Measurements from ENCODE around the gene ELF4. TPM values are rescaled to one million over a fixed set of nuclear protein-coding genes. Genes with fewer than 3 reads are reported as not detected.

Gene ELF4
- total RNA-seq, 1 experiment from 2014 or later: 19.2 TPM

DNA sequence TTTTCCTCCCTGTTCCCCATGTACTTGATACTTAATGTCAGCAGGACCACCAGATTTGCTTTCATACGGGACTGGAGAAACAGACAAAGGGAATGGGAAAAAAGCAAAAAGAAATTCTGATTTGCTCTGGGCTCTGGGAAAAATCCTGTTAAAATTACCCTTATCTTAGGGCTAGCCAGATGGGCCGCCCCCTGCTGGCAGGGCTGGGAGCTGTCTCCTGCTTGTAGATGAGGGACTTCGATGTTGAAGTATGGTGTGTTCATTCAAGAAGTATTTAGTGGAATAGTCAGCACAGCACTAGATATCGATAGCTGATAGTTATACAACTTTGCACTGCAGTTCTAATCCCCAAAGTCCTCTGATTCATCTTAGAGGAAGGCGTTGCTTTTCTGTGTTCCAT is 82.1 kb downstream of the ELF4 start:
- Histone ChIP-seq H3K27me3 (ENCODE audit: insufficient read depth, low read length) (no peaks in the 10 kb centered on the region), H3K27ac (ENCODE audit: low read depth, low read length) (no peak overlapping the region), H4K20me1 (ENCODE audit: insufficient read depth) (no peaks in the 10 kb centered on the region), H3K36me3 (ENCODE audit: control insufficient read depth in 1 of 2, insufficient read depth in 2 of 2, low read length in 2 of 2) (peaks cover 5 to 18% of the 10 kb centered on the region in 2 experiments; a peak in 3 of 4 replicates), H3K9me3 (ENCODE audit: control insufficient read depth in 1 of 2, insufficient read depth in 1 of 2, low read depth in 1 of 2, low read length in 2 of 2) (no peaks in the 10 kb centered on the region), H3K79me2 (ENCODE audit: insufficient read depth, low read length) (no peaks in the 10 kb centered on the region), H3K4me2 (ENCODE audit: low read length) (no peak overlapping the region), H3K4me1 (ENCODE audit: control insufficient read depth in 1 of 2, insufficient read depth in 2 of 2, low read length in 2 of 2) (no peaks in the 10 kb centered on the region), H2AFZ (ENCODE audit: low read depth, low read length, poor library complexity, severe bottlenecking) (no peak overlapping the region), H3K9ac (ENCODE audit: low read length) (no peak overlapping the region), H3K9me2 (ENCODE audit: insufficient read depth) (no peaks in the 10 kb centered on the region), H3K4me3 (replicated peaks in 1 of 2; ENCODE audit: low read depth in 1 of 2, low read length in 2 of 2) (no peak overlapping the region)
- CTCF ChIA-PET: interaction anchor here (1.5 to 2.7 kb wide), 3 partner anchors 9 to 102 kb away, joined by 4 to 16 read pairs (median 5); no protein-coding TSS in a partner anchor
- TF ChIP-seq RAD21 (IDR thresholded peaks at IDR 0.05; ENCODE audit: low read depth) (peak; percentile 47), CTCF (IDR thresholded peaks at IDR 0.05 in 2 of 3, conservative IDR thresholded peaks at IDR 0.05 in 1 of 3; ENCODE audit: borderline replicate concordance in 1 of 3, insufficient read depth in 1 of 3, low read depth in 2 of 3, low read length in 2 of 3) (peak; percentile 38 to 72 (median 39); a peak in 4 of 6 replicates), ZNF274 (IDR thresholded peaks at IDR 0.05; ENCODE audit: low read depth, low read length) (no peak)
- TF ChIP-seq, protein P1, sequence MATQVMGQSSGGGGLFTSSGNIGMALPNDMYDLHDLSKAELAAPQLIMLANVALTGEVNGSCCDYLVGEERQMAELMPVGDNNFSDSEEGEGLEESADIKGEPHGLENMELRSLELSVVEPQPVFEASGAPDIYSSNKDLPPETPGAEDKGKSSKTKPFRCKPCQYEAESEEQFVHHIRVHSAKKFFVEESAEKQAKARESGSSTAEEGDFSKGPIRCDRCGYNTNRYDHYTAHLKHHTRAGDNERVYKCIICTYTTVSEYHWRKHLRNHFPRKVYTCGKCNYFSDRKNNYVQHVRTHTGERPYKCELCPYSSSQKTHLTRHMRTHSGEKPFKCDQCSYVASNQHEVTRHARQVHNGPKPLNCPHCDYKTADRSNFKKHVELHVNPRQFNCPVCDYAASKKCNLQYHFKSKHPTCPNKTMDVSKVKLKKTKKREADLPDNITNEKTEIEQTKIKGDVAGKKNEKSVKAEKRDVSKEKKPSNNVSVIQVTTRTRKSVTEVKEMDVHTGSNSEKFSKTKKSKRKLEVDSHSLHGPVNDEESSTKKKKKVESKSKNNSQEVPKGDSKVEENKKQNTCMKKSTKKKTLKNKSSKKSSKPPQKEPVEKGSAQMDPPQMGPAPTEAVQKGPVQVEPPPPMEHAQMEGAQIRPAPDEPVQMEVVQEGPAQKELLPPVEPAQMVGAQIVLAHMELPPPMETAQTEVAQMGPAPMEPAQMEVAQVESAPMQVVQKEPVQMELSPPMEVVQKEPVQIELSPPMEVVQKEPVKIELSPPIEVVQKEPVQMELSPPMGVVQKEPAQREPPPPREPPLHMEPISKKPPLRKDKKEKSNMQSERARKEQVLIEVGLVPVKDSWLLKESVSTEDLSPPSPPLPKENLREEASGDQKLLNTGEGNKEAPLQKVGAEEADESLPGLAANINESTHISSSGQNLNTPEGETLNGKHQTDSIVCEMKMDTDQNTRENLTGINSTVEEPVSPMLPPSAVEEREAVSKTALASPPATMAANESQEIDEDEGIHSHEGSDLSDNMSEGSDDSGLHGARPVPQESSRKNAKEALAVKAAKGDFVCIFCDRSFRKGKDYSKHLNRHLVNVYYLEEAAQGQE (IDR thresholded peaks at IDR 0.05; ENCODE audit: low read depth): no peak
- POLR2A ChIA-PET: no interaction called here
- no TSS peak for BruUV-seq (replicated peaks)
- intact Hi-C loops (cut with micrococcal nuclease): loop anchor here (1.0 kb wide), 1 partner anchor 103 kb away; no protein-coding TSS in a partner anchor
- DNase-seq (ENCODE audit: low read depth, low spot score) (peak; percentile 3), ATAC-seq (peak; percentile 57; the same call in 1 of the 2 replicates)
- RAD21 ChIA-PET (ENCODE audit: low non-redundant PET in 1 of 2, low total read pairs in 2 of 2, uncharacterized antibody in 2 of 2, unreplicated experiment in 2 of 2): no interaction called here
